ENCODE measurements around the gene LY6G5C.
A peak's percentile ranks its signal among the peaks of the same experiment; 100 is the strongest.

The LY6G5C gene

DNA sequence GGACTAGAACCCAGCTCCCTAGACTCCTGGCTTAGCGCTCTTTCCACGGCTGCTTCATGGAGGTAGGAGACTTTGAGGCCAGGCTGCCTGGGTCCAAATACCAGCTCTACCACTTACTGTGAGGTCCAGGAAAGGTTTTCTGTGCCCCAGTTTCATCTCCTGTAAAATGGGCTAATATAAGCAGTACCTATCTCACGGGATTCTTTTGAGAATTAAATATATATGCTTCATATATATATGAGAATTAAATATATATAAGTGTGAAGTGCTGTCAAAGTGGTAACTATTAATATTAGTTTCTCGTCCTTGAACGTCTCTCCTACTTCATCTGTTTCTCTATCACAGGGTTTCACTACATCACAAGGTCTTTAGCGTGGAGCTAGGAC, 10.2 kb upstream of the LY6G5C start:
- no peak for DNase-seq

GRCh38 chr6:31690231-31691077, 9.6 kb upstream of the LY6G5C start:
- DNase-seq = no peak

GRCh38 chr6:31689249-31690110, 8.6 kb upstream of the LY6G5C start:
- DNase-seq = no peak

GRCh38 chr6:31687860-31688693, 7.2 kb upstream of the LY6G5C start:
- DNase-seq = no peak

- DNase-seq = no peak
Observed at GRCh38 chr6:31687321-31687720, 6.5 kb upstream of the LY6G5C start.

GRCh38 chr6:31686483-31686882, 5.6 kb upstream of the LY6G5C start:
- DNase-seq = no peak

GRCh38 chr6:31683591-31683990, 2.7 kb upstream of the LY6G5C start:
- DNase-seq = no peak

DNA sequence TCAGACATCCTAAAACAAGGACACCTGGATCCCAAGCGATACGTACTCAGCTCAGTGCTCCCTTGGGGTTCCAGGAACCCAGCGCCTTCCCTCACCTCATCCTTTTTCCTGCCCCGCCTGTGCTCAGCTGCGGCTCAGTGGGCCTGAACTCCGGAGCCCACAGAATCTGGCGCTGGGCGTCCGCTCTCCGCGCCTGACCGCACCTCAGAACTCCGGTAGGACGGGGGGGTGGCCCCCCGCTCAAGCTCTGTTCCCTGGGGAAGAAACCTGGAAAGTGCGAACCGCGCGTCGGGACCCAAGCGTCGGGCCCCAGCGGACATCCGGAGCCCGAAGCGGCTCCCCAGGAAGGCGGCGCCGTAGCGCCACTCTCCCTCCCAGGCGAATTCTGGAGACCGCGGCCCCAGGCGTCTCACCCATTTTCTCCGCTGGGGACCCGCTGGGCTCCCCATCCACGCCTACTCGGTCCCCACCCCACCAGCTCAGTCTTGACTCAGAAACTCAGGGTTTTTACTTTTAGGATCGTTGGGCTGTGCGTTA, 336 bp upstream of the LY6G5C start:
- DNase-seq = peak; percentile 44

GRCh38 chr6:31677955-31678354, 2.9 kb downstream of the LY6G5C start:
- DNase-seq = no peak

DNA sequence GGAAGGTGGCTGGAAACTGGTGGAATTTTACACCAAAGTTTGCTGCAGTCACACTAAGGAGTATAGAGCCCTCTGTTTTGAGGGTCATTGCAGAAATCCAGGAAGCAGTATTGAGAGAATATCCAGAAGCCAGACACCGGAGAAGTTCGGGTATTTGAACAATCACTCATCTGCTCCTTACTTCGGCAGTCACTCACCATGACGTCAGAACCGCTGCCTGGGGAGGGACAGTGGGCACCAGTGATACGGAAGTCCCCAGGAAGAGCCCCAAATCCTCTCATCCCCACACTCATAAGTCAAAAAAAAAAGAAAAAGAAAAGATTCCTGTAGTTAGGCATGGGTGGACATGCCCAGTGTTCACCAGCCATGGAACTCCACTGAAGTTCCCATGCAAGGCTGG, 4.0 kb downstream of the LY6G5C start:
- no peak for DNase-seq

GRCh38 chr6:31676322-31676903, 4.5 kb downstream of the LY6G5C start:
- no peak for DNase-seq

DNA sequence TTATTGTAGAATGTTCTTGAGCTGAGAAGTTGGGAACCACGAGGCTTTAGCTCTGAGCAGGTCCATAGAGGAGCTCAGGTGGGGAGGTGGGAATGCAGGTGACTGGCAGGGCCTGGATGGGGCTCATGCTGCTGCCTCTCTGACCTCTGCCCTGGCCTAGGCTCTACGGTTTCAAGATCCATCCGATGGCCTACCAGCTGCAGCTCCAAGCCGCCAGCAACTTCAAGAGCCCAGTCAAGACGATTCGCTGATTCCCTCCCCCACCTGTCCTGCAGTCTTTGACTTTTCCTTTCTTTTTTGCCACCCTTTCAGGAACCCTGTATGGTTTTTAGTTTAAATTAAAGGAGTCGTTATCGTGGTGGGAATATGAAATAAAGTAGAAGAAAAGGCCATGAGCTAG, 11.2 kb downstream of the LY6G5C start, which contains the start of gene LY6G5B:
TSS of gene LY6G5B (plus strand) at position 301 of the 400 bp plus-strand sequence. CDS start 975 bp downstream, outside the sequence.
- no peak for DNase-seq

DNA sequence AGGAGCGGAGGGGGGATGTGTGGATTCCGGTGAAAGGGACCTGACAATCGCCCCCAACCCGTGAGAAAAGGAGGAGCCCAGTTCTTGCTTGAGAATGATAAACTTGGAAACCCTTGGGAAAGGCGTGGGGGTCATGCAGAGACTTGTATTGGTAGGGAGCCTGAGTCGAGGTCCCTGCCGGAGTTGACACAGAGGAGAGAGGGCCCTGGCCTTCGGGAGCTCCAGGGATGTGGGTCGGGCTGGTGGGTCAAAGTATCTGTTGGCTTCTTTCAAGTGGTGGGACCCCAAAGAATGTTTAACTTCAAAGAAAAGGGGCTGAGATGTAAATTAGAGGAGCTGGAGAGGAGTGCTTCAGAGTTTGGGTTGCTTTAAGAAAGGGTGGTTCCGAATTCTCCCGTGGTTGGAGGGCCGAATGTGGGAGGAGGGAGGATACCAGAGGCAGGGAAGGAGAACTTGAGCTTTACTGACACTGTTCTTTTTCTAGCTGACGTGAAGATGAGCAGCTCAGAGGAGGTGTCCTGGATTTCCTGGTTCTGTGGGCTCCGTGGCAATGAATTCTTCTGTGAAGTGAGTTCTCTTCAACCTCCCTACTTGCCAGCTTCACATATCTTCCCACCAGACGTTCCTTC, 14.4 kb downstream of the LY6G5C start:
- no peak for DNase-seq

- DNase-seq = peak; percentile 99
Observed at GRCh38 chr6:31665501-31666336, 15.1 kb downstream of the LY6G5C start, which contains the start of gene CSNK2B. TSS of gene CSNK2B (plus strand) at chr6:31666080. CDS start at chr6:31666832, 752 bp downstream.

GRCh38 chr6:31664790-31665500, 15.9 kb downstream of the LY6G5C start, which contains the start of gene GPANK1:
TSS of gene GPANK1 (minus strand) at chr6:31664997. CDS start at chr6:31664478, 519 bp downstream.
- peak; percentile 95 for DNase-seq

DNA sequence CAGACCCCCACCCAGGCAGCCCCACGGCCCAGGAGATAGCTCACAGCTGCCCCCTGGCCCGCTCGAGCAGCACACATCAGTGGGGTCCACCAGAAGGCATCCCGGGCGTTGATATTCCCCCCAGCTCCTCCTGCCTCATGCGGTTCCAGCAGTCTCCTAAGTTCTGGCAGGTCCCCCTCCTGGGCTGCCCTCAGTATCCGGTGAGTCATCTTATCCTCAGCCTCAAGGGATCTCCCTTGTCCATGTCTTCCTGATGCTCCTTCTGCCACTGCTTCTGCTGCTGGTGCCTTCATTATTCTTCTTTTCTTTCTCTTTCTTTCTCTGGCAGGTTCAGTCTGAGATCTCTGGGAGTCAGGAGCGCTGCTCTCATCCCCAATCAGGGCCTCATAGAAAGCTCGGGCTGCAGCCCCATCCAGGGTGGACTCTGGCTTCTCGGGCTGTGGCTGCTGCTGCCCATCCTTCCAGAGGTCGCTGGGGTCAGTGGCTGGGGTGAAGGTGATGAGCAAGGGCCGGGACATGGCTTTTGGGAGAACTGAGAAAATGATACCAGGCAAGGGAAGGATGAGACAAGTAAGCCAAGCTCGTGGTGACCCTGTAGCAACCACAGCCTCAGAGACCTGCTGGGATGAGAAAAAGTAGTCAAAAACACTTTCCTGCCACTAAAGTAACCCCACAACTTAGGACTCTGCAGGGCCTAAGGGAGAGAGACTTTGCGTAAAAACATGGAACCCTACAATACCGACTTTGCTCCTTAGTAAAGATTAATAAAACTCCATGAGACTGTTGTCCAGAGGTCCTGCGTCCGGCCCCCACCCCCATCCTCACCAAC, 16.7 kb downstream of the LY6G5C start:
- no peak for DNase-seq

GRCh38 chr6:31663126-31663960, 17.5 kb downstream of the LY6G5C start:
- no peak for DNase-seq

Measured in activated CD4-positive, alpha-beta T cell treated with anti-CD3 and anti-CD28 coated beads, Interleukin-2, amount 50 U/mL, for 16 hours (primary cell).